Mesodermal cell (in vitro differentiated cells): ENCODE results near the gene AAMDC.
"Not testable (repeated sequence)": the region's sequence is repeated elsewhere in the genome, so short reads cannot be mapped to it uniquely, and the experiment has no call there.

Experiments
- H3K27ac ChIP-seq: 2 replicates; pipeline ENCODE4 v1.7.0; 2013; ENCODE audit warnings: mild to moderate bottlenecking, low read depth, low read length, moderate library complexity; ENCODE audit not compliant: severe bottlenecking
- H3K36me3 ChIP-seq: 2 replicates; pipeline ENCODE4 v1.7.1; 2013; ENCODE audit warnings: mild to moderate bottlenecking, low read length, moderate library complexity; ENCODE audit not compliant: control insufficient read depth, insufficient read depth
- H3K4me1 ChIP-seq: one replicate; pipeline ENCODE4 v1.7.1; 2013; ENCODE audit warnings: mild to moderate bottlenecking, low read length; ENCODE audit not compliant: insufficient read depth, control insufficient read depth, poor library complexity, severe bottlenecking
- H3K4me3 ChIP-seq: 2 replicates; pipeline ENCODE4 v1.7.0; 2013; ENCODE audit warnings: low read length, control low read depth, mild to moderate bottlenecking; ENCODE audit not compliant: insufficient read depth, poor library complexity, severe bottlenecking; ENCODE audit errors: extremely low read depth
- H3K9me3 ChIP-seq: 2 replicates; pipeline ENCODE4 v1.7.1; 2013; ENCODE audit warnings: mild to moderate bottlenecking, low read length, moderate library complexity; ENCODE audit not compliant: control insufficient read depth
- WGBS, 2 experiments: methylation state at CpG; one replicate each; pipeline ENCODE4 v1.1.5; 2013; ENCODE audit warnings: missing lambda C conversion rate in 2 of 2; ENCODE audit not compliant: insufficient coverage in 2 of 2; 5-methylcytosine and 5-hydroxymethylcytosine counted together

AAMDC gene

GRCh38 chr11:77861444-77861843 is 40.5 kb downstream of the AAMDC start:
- not testable (repeated sequence) for H3K4me1 ChIP-seq, H3K9me3 ChIP-seq, H3K36me3 ChIP-seq, H3K4me3 ChIP-seq, H3K27ac ChIP-seq
- 92 to 97% methylated on average over 8 to 9 of the region's 10 CpGs for WGBS, 2 experiments

GRCh38 chr11:77865805-77866204 is 44.9 kb downstream of the AAMDC start:
- Histone ChIP-seq H3K4me3 (no peak overlapping the region), H3K36me3 (peaks cover 17% of the 10 kb centered on the region), H3K4me1 (peaks cover 5% of the 10 kb centered on the region), H3K27ac (peak overlapping the region; percentile 36), H3K9me3 (no peaks in the 10 kb centered on the region)
- 100% methylated on average over 1 of the region's 1 CpG; no CpG with 5 or more reads in 1 of the 2 experiments for WGBS, 2 experiments

GRCh38 chr11:77866336-77866735 is 45.4 kb downstream of the AAMDC start:
- Histone ChIP-seq H3K9me3 (no peaks in the 10 kb centered on the region), H3K36me3 (peaks cover 19% of the 10 kb centered on the region), H3K27ac (peak overlapping the region; percentile 36), H3K4me1 (peaks cover 5% of the 10 kb centered on the region), H3K4me3 (no peak overlapping the region)
- WGBS, 2 experiments = no CpG with 5 or more reads among the region's 1 CpG

DNA sequence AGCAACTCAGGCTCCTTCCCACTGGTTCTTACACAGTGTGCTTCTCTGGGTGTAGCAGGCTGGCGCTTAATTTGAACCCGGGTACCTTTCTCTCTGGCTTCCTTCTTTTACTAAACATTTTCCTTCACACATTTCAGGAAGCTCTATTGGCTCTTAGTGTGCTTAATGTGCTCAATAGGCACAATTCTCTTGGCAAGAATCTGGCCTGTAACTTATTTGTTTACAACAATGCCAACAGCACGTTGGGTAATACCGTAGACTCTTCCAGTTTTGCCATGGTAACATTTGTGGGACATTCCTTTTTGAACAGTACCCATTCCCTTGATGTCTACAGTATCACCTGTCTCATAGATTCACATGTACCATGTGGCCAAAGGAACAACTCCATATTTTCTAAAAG is 47.8 kb downstream of the AAMDC start:
- WGBS, 2 experiments = 88 to 100% methylated on average over 4 of the region's 4 CpGs
- Histone ChIP-seq H3K36me3 (peaks cover 32% of the 10 kb centered on the region), H3K27ac (no peak overlapping the region), H3K4me3 (no peak overlapping the region), H3K9me3 (no peaks in the 10 kb centered on the region), H3K4me1 (peaks cover 5% of the 10 kb centered on the region)

GRCh38 chr11:77871855-77872254 is 50.9 kb downstream of the AAMDC start:
- Histone ChIP-seq H3K27ac (no peak overlapping the region), H3K36me3 (peaks cover 52% of the 10 kb centered on the region), H3K4me3 (no peak overlapping the region), H3K9me3 (no peaks in the 10 kb centered on the region), H3K4me1 (no peaks in the 10 kb centered on the region)
- 100% methylated on average over 2 to 3 of the region's 3 CpGs for WGBS, 2 experiments

DNA sequence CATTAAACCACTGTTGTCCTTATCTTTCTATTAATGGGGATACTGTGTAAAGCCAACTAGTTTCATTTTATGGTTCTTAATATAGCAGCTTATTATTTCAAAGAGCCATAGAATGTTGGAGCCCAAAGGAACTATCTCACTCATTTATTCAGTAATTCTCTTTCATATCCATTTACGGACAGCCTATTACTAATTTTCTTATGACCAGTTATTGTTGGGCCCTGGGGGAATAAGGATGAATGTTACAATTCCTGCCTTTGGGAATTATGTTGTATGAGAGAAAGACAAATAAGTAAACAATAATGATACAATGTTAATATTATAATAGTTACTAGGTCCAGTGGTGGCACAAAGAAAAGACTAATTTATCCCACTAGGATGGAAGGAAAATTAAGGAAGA is 52.4 kb downstream of the AAMDC start:
- no CpG with 5 or more reads among the region's 1 CpG for WGBS, 2 experiments
- no peaks in the 10 kb centered on the region for H3K4me1 ChIP-seq
- no peak overlapping the region for H3K27ac ChIP-seq
- no peak overlapping the region for H3K4me3 ChIP-seq
- peaks cover 58% of the 10 kb centered on the region for H3K36me3 ChIP-seq
- H3K9me3 ChIP-seq = no peaks in the 10 kb centered on the region

DNA sequence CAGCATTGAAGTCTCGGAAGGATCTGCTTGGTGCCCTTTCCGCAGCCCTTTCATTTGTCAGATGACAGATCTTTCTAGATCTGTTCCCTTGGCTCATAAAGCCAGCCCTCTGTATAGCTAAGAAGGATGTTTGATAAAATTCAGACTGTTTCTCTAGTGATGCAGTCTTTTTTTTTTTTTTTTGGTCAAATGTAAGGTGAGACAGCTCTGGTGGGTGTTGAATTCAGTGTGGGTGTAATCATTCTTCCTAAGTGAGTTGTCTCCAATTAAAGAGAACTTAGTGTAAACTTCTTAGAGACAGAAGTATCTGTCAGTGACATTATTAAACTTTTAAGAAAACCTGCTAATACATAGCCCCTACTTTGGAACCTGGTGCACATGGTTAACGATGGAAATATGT is 53.3 kb downstream of the AAMDC start:
- 92 to 100% methylated on average over 2 of the region's 3 CpGs for WGBS, 2 experiments
- Histone ChIP-seq H3K4me1 (no peaks in the 10 kb centered on the region), H3K9me3 (no peaks in the 10 kb centered on the region), H3K4me3 (no peak overlapping the region), H3K27ac (no peak overlapping the region), H3K36me3 (peaks cover 60% of the 10 kb centered on the region)

- no peaks in the 10 kb centered on the region for H3K9me3 ChIP-seq
- H3K36me3 ChIP-seq = peaks cover 71% of the 10 kb centered on the region
- no peak overlapping the region for H3K4me3 ChIP-seq
- no peak overlapping the region for H3K27ac ChIP-seq
- 40 to 86% methylated on average over 1 of the region's 3 CpGs for WGBS, 2 experiments
- H3K4me1 ChIP-seq = no peaks in the 10 kb centered on the region
Observed at GRCh38 chr11:77876045-77876444, 55.1 kb downstream of the AAMDC start.

GRCh38 chr11:77878247-77878646 is 57.3 kb downstream of the AAMDC start:
- H3K9me3 ChIP-seq, H3K4me1 ChIP-seq, H3K4me3 ChIP-seq, H3K27ac ChIP-seq: not testable (repeated sequence)
- 87 to 90% methylated on average over 2 of the region's 4 CpGs for WGBS, 2 experiments
- peaks cover 76% of the 10 kb centered on the region for H3K36me3 ChIP-seq

DNA sequence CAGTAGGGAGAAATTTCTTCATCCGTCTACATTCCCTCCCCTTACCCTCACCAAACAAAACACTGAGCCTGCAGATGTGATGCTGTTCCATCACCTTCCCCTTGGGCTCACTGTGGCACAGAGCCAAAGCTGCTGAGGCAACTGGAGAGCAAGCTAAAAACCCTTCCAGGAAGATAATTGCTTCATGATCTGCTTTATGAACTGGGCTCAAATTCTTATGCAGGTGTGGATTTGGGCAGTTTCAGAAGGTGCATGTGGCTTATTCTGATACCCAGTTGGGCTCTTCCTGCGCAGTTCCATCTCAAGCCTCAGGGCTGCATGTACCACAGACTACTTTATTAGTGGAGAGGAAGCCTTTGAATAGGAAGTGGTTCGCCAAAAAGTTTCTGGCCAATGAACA is 58.3 kb downstream of the AAMDC start:
- H3K9me3 ChIP-seq = no peaks in the 10 kb centered on the region
- H3K4me1 ChIP-seq = peaks cover 3% of the 10 kb centered on the region
- H3K36me3 ChIP-seq = peaks cover 80% of the 10 kb centered on the region
- H3K4me3 ChIP-seq = no peak overlapping the region
- no peak overlapping the region for H3K27ac ChIP-seq
- 80% methylated on average over 1 of the region's 3 CpGs; no CpG with 5 or more reads in 1 of the 2 experiments for WGBS, 2 experiments

- H3K4me3 ChIP-seq = no peak overlapping the region
- peaks cover 83% of the 10 kb centered on the region for H3K36me3 ChIP-seq
- 75 to 83% methylated on average over 1 to 2 of the region's 3 CpGs for WGBS, 2 experiments
- H3K4me1 ChIP-seq = peaks cover 3% of the 10 kb centered on the region
- no peak overlapping the region for H3K27ac ChIP-seq
- H3K9me3 ChIP-seq = no peaks in the 10 kb centered on the region
Observed at GRCh38 chr11:77882396-77882795, 61.5 kb downstream of the AAMDC start.
